Activated CD4-positive, alpha-beta T cell treated with anti-CD3 and anti-CD28 coated beads, Interleukin-2, amount 10 ng/mL, durations not matched to agents 24 days and 14 days (primary cell): Measurements from ENCODE around the gene FARP1. TPM values are rescaled to one million over a fixed set of nuclear protein-coding genes. Genes with fewer than 3 reads are reported as not detected.

Source experiments
- DNase-seq: peaks from one replicate; pipeline ENCODE4 v3.0.0; 2022
- H3K27ac Mint-ChIP-seq: one replicate; pipeline ENCODE4 v1.8.0; 2022; ENCODE audit warnings: mild to moderate bottlenecking, mixed read lengths
- H3K27me3 Mint-ChIP-seq: one replicate; pipeline ENCODE4 v1.8.0; 2022; ENCODE audit warnings: mixed read lengths
- H3K36me3 Mint-ChIP-seq: one replicate; pipeline ENCODE4 v1.8.0; 2022; ENCODE audit warnings: low read depth, mild to moderate bottlenecking, mixed read lengths
- H3K4me1 Mint-ChIP-seq: one replicate; pipeline ENCODE4 v1.8.0; 2021; ENCODE audit warnings: mixed read lengths
- H3K4me3 Mint-ChIP-seq: one replicate; pipeline ENCODE4 v1.8.0; 2022; ENCODE audit warnings: mild to moderate bottlenecking, moderate library complexity, mixed read lengths
- H3K9me3 Mint-ChIP-seq: one replicate; pipeline ENCODE4 v1.8.0; 2021; ENCODE audit warnings: mixed read lengths
- intact Hi-C: fragments of 100-400 bp; cut with micrococcal nuclease; formaldehyde crosslinking; loops from one replicate; pipeline ENCODE4 v1.15.1; 2023
- total RNA-seq: library from RNA; stranded (reverse); gene quantifications from 2 replicates; pipeline ENCODE4 v1.2.3, GENCODE V29; 2022

FARP1 gene
- total RNA-seq, 1 donor from 2014 or later: 0.37 TPM

DNA sequence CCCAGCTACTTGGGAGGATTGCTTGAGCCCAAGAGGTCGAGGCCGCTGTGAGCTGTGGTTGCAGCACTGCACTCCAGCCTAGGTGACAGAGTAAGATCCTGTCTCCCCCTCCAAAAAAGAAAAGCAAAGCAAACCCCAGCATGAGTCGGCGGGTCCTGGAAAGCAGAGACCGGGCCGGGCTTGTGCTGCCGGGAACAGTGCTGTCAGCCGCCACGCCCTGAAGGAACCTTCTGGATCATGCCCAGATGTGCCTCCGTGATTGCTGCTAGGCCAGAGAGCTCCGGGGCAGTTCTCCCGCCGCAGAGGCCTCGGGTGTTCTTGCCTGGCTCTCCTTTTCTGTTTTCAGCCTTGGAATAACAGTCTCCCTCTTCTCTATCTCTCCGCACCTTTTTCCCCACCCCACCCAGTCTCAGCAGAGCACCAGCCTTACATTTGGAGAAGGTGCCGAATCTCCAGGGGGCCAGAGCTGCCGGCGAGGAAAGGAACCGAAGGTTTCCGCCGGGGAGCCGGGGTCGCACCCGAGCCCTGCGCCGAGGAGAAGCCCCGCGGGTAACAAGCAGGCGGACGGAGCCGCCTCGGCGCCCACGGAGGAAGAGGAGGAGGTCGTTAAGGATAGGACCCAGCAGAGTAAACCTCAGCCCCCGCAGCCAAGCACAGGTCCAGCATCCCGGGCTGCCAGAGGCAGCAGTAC, 252.1 kb downstream of the FARP1 start:
- H3K9me3 Mint-ChIP-seq: no peaks in the 10 kb centered on the region
- no peaks in the 10 kb centered on the region for H3K36me3 Mint-ChIP-seq
- peaks cover 6% of the 10 kb centered on the region for H3K27me3 Mint-ChIP-seq
- H3K4me1 Mint-ChIP-seq: no peaks in the 10 kb centered on the region
- no peak overlapping the region for H3K27ac Mint-ChIP-seq
- no peak for DNase-seq
- no peak overlapping the region for H3K4me3 Mint-ChIP-seq
- intact Hi-C loops: no loop called here

DNA sequence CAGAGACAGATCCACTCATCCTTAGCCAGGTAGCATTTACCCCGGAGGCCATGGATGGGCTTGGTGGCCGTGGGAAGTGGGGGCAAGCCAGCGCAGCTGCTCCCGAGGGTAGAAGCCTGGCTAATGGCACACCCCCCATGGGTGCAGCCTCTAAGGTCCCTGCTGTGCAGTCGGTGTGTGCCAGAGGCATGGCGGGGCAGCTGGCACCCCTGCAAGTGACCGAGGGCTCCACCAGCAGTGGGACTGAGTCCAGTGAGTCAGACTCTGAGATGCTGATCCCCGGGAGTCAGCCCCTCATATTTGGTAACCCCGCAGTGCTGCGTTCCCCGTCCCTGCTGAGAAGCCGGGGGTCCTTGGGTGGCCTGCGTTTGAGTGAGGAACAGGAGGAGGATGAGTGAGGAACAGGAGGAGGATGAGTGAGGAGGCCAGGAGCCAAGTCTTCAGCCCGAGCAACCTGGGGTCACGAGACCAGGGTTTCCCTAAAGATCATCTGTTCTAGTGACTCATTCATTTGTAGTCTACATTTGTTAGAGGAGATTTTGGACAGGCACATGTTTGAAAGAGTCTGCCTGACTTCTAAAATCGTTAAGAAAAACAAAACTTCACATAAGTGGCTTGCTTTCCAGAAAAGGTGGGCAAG, 253.3 kb downstream of the FARP1 start:
- Mint-ChIP-seq H3K4me1 (no peaks in the 10 kb centered on the region), H3K27ac (no peak overlapping the region), H3K36me3 (no peaks in the 10 kb centered on the region), H3K27me3 (peaks cover 3% of the 10 kb centered on the region), H3K4me3 (no peak overlapping the region), H3K9me3 (no peaks in the 10 kb centered on the region)
- DNase-seq: no peak
- intact Hi-C loops: no loop called here

DNA sequence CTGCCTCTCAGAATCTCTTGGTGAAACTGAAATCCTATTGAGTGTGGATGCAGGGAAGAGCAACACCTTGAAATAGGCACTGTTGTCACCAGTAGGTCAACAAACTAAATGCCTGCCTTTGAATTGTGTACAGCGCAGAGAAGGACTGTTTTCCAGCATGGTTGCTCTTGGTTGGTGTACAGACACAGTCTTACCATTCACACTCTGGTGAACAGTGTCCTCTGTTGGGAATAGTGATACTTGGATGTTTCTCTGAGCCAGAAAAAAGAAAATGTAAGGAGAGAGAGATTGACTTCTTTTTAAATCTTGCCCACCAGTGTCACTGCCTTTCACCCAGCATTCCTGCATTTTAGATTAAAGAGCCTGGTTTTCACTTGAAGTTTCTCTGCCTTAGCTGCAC, 254.3 kb downstream of the FARP1 start:
- no peaks in the 10 kb centered on the region for H3K4me1 Mint-ChIP-seq
- no peak overlapping the region for H3K4me3 Mint-ChIP-seq
- peaks cover 5% of the 10 kb centered on the region for H3K27me3 Mint-ChIP-seq
- no peaks in the 10 kb centered on the region for H3K36me3 Mint-ChIP-seq
- H3K27ac Mint-ChIP-seq: no peak overlapping the region
- DNase-seq: no peak
- intact Hi-C loops: no loop called here
- H3K9me3 Mint-ChIP-seq: no peaks in the 10 kb centered on the region

DNA sequence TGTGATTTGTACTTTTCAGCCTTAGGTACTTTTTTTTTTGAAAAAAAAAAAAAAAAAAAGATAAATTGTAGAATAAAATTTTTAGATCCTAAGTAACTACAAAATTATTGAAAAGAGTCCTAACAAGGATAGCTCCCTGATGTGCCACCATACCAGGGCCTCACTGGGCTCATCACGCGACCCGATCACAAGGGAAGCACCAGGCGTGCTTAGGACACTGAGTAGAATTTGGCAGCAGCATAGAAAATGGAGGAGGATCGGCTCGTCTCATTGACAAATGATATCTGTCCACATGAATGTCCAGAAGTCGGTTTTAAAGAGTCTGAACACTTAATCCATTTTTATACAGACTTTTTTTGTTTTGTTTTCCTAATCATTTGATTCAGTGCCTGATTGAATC, 255.0 kb downstream of the FARP1 start:
- no peaks in the 10 kb centered on the region for H3K4me1 Mint-ChIP-seq

DNA sequence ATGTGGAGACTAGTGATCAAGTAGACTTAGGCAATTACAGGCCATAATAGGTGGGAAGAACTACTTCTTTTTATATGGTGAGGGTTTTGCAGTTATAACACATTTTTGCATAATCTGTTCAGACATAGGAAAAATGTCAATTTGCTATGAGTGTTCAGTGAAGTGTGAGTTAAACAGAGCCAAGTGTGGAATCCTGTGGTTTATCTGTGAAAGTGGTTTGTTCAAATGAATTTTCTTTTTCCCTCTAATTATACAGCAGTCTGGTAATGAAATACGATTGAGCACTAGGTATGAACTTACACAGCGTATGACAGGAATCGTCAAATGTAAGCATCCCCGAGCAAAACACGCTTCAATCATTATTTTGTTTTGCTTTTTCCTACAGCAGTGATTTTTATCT, 255.7 kb downstream of the FARP1 start:
- peaks cover 5% of the 10 kb centered on the region for H3K27me3 Mint-ChIP-seq
- H3K27ac Mint-ChIP-seq: no peak overlapping the region
- H3K4me3 Mint-ChIP-seq: no peak overlapping the region
- no peak for DNase-seq
- H3K36me3 Mint-ChIP-seq: no peaks in the 10 kb centered on the region
- intact Hi-C loops: no loop called here
- no peaks in the 10 kb centered on the region for H3K4me1 Mint-ChIP-seq
- no peaks in the 10 kb centered on the region for H3K9me3 Mint-ChIP-seq

More for the DNA sequence above, 255.0 kb downstream of the FARP1 start:
- H3K4me3 Mint-ChIP-seq: no peak overlapping the region
- peaks cover 5% of the 10 kb centered on the region for H3K27me3 Mint-ChIP-seq
- H3K9me3 Mint-ChIP-seq: no peaks in the 10 kb centered on the region
- DNase-seq: no peak
- no peak overlapping the region for H3K27ac Mint-ChIP-seq
- no peaks in the 10 kb centered on the region for H3K36me3 Mint-ChIP-seq
- intact Hi-C loops: no loop called here

DNA sequence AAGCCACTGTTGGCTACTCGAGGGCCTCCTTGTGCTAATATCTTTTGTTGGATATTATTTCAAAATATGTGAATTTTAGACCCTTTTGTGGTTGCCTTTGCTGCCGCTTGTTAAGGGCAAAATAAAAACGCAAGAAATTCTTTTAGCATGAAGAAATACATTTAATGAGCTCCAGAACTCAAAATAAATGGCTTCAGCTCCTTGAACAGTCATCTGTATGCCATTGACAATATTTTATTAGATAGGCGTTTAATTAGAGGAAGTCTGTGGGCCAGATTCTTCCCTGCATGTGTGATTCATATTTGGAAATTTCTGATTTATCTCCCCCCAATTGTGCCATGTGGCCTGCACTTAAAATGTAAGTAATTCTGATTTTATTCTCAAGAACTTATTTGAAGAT, 256.9 kb downstream of the FARP1 start:
- no peak overlapping the region for H3K4me3 Mint-ChIP-seq
- no peaks in the 10 kb centered on the region for H3K4me1 Mint-ChIP-seq
- no peaks in the 10 kb centered on the region for H3K9me3 Mint-ChIP-seq
- DNase-seq: no peak
- no peaks in the 10 kb centered on the region for H3K36me3 Mint-ChIP-seq
- intact Hi-C loops: no loop called here
- H3K27ac Mint-ChIP-seq: no peak overlapping the region
- H3K27me3 Mint-ChIP-seq: peaks cover 5% of the 10 kb centered on the region

DNA sequence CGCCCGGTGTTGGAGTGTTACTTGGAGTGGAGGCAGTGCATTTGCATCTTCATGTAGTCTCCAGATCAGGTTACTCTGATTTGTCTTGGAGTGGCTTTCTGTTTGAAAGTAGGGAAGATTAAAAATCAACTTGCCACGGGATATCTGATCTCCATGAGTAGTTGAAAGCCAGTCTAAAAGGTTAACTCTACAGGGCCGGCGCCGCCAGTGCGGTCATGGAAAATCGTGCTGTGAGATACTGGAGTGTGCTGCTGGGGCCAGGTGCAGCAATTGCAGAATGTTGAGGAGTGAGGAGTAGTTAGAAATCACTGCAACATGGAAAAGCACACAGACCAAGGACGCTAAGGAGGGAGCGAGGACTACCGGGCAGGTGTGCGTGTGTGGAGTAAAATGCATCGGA, 259.0 kb downstream of the FARP1 start:
- Mint-ChIP-seq H3K27ac (no peak overlapping the region), H3K36me3 (no peaks in the 10 kb centered on the region), H3K9me3 (no peaks in the 10 kb centered on the region), H3K4me1 (no peaks in the 10 kb centered on the region), H3K27me3 (peaks cover 8% of the 10 kb centered on the region), H3K4me3 (no peak overlapping the region)
- DNase-seq: no peak
- intact Hi-C loops: no loop called here

DNA sequence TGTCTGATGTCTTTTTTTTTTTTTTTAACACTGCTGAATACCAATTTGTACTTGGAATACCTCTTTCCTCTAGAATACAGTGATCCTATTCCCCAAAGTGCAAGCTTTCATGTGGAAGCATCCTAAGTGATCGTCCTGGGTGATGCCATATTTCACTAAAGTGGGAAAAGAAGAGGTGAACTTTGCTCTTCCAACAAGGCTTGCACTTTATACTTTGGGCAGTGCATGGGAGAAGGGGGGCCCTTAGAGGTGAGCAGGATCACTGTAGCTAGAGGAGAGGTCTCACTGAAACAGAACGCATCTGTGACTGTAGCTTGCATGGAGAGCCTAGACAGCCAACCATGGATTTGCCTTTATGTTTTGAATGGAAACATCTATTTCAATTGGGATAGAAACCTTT, 260.2 kb downstream of the FARP1 start:
- Mint-ChIP-seq H3K4me1 (no peaks in the 10 kb centered on the region), H3K36me3 (no peaks in the 10 kb centered on the region), H3K27me3 (peaks cover 8% of the 10 kb centered on the region), H3K27ac (no peak overlapping the region), H3K4me3 (no peak overlapping the region), H3K9me3 (no peaks in the 10 kb centered on the region)
- no peak for DNase-seq
- intact Hi-C loops: no loop called here

DNA sequence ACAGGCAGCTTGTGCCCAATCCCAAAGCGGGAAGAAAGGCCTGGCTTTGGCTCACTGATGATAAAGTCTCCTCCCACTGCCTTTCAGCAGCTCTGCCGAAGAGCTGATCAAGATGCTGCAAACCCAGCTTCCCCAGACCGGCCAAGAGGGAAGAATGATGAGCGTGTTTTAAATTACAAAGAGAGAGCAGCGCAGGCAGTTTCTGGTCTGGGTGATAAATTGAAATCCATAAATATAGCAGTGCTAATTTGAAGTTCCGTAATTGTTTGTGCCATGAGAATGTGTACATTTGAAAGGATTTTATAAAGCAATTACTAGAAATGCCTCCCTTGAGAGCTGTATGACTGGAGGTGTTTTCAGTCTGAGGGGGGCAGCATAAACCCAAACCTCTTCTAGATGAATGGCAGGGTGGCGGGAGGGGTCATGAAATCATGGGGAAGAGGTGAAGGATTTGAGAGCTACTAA, 262.2 kb downstream of the FARP1 start:
- Mint-ChIP-seq H3K36me3 (no peaks in the 10 kb centered on the region), H3K4me3 (no peak overlapping the region), H3K4me1 (no peaks in the 10 kb centered on the region), H3K27me3 (peaks cover 10% of the 10 kb centered on the region), H3K9me3 (no peaks in the 10 kb centered on the region), H3K27ac (no peak overlapping the region)
- intact Hi-C loops: no loop called here
- no peak for DNase-seq

DNA sequence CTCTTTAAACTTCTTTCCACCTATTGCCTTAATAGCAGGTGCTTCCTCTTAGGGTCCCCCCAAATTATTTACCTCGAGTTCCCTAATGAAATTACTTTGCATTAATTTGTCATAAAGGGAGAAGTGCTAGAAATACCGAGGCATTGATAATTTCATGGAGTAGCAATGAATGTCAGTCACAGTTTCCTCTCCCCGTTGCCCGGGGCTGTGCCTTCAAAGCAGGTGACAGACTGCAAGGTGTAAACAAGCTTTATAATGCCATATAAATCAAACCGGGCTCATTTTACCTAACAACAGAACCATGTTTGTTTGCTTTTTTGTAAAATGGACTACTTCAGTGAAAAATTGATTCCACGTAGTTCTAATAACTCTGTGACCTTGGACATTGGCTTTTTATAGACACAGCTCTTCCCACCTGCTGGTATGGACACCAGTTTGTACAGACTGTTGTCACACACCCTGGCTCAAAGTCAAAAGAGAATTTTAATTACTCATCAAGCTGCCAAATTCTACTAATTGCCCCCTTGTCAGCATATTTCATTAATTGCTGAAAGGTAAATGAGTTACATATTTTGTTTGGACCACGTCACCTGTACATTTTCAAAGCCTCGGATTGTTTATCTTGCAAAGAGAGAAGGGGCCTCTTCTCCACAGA, 262.9 kb downstream of the FARP1 start:
- peaks cover 10% of the 10 kb centered on the region for H3K27me3 Mint-ChIP-seq

DNA sequence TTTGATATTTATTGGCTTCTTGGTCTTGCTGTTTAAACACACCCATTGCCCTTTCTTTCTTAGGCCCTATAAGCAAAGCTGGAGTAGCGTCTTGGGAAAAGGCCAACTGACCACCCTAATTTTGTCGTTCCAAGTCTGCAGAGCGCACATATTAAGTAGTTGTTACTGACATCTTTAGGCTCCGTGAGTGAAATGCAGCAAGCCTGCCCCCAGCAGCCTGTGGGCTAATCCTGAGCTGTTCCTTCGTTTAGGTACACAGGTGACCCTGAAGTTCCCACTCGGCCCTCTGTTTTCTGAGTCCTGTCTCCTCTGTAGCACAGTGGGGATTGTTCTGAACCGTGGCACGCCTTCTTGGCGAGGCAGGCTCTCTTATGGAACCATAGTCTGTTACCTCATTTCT, 263.5 kb downstream of the FARP1 start:
- Mint-ChIP-seq H3K36me3 (no peaks in the 10 kb centered on the region), H3K27me3 (peaks cover 8% of the 10 kb centered on the region), H3K4me3 (no peak overlapping the region), H3K4me1 (no peaks in the 10 kb centered on the region), H3K27ac (no peak overlapping the region), H3K9me3 (no peaks in the 10 kb centered on the region)
- DNase-seq: no peak
- intact Hi-C loops: no loop called here

More for the DNA sequence above, 262.9 kb downstream of the FARP1 start:
- Mint-ChIP-seq H3K4me3 (no peak overlapping the region), H3K27ac (no peak overlapping the region), H3K9me3 (no peaks in the 10 kb centered on the region), H3K4me1 (no peaks in the 10 kb centered on the region), H3K36me3 (no peaks in the 10 kb centered on the region)
- intact Hi-C loops: no loop called here
- DNase-seq: no peak

DNA sequence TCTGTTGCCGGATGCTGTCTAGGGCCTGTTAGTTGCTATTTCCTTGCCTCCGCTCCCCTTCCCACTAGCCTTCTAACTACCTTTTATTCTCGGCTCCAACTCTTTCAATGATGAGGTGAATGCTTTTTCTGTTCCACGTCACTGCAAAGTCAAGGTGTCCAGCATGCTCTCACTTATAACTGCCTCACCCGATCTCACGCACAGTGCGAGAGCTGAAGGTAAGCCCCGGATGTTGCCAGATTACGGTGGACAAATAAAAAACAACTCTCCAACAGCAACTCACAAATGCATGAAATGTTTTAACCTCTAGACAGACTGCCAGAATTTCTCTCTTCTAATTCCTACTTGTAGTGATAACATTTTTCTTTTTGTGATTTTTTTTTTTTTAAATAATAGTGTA, 264.1 kb downstream of the FARP1 start:
- Mint-ChIP-seq H3K27me3 (peaks cover 10% of the 10 kb centered on the region), H3K36me3 (no peaks in the 10 kb centered on the region), H3K4me1 (peaks cover 3% of the 10 kb centered on the region), H3K27ac (no peak overlapping the region), H3K9me3 (no peaks in the 10 kb centered on the region), H3K4me3 (no peak overlapping the region)
- intact Hi-C loops: no loop called here
- DNase-seq: no peak

DNA sequence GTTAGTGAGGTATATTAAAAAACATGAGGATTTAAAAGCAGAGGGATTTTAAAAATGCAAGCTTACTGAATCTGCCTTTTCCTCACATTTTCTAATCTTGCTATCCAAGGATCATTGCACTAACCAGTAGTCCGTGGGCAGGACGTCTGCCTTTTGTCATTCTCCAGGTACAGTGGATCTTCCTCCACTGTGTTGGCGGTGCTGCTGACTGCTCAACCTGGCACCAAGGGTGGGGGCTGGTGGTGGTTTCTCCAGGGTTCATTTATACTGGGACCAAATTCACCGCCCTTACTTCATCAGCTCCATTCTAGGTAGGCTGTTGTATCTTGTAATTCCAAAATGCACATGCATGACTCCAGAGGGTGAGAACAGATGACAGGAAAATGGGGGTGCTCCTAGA, 264.7 kb downstream of the FARP1 start:
- Mint-ChIP-seq H3K36me3 (no peaks in the 10 kb centered on the region), H3K4me1 (peaks cover 6% of the 10 kb centered on the region), H3K9me3 (no peaks in the 10 kb centered on the region), H3K4me3 (no peak overlapping the region), H3K27me3 (peaks cover 10% of the 10 kb centered on the region), H3K27ac (no peak overlapping the region)
- no peak for DNase-seq
- intact Hi-C loops: no loop called here

DNA sequence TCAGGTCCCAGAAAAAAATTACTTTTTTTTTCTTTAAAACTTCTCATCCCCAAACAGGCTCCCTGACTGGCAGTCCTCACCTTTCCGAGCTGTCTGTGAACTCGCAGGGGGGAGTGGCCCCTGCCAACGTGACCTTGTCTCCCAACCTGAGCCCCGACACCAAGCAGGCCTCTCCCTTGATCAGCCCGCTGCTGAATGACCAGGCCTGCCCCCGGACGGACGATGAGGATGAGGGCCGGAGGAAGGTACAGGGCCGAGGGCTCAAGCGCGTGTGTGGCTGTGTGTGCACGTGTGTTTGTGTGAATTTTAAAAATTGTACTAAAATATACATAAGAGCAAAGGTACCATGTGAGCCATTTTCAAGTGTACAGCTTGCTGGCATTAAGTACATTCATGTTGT, 266.4 kb downstream of the FARP1 start:
- Mint-ChIP-seq H3K9me3 (no peaks in the 10 kb centered on the region), H3K27me3 (peaks cover 14% of the 10 kb centered on the region), H3K4me1 (peaks cover 6% of the 10 kb centered on the region), H3K36me3 (no peaks in the 10 kb centered on the region), H3K27ac (no peak overlapping the region), H3K4me3 (no peak overlapping the region)
- intact Hi-C loops: no loop called here
- no peak for DNase-seq
